SK-N-MC (cell line): ENCODE measurements around the gene CDH4.

Experiments
- EZH2 ChIP-seq: fragments of 200-600 bp; sonication (generic); IDR thresholded peaks from one replicate; pipeline ENCODE4 v1.6.1; 2017; ENCODE audit warnings: antibody characterized with exemption
- POLR2AphosphoS5 ChIP-seq: IDR thresholded peaks from 2 replicates; pipeline ENCODE4 v1.6.1; 2012; ENCODE audit warnings: mild to moderate bottlenecking, low read depth, low read length, borderline replicate concordance

- TF ChIP-seq POLR2AphosphoS5 (no peak), EZH2 (no peak)
Observed at GRCh38 chr20:61373055-61373399, 121.0 kb downstream of the CDH4 start.
